K562 (cell line): ENCODE results near the gene COL13A1.

Experiments
- CHD1 ChIP-seq: fragments of 200-600 bp; sonication (generic); IDR thresholded peaks from one replicate; pipeline ENCODE4 v1.6.1; 2012; ENCODE audit warnings: mild to moderate bottlenecking, moderate library complexity, low read length, inconsistent platforms
- CTCF ChIP-seq, 3 experiments: IDR thresholded peaks in 2 of 3; conservative IDR thresholded peaks in 1 of 3; 2 replicates each; pipeline ENCODE4 v1.5.1; 2011 to 2012; ENCODE audit warnings: low read length in 3 of 3, mild to moderate bottlenecking in 3 of 3, control low read depth in 2 of 3, improper control_type of control experiment in 1 of 3, inconsistent platforms in 1 of 3, low read depth in 1 of 3, mixed read lengths in 1 of 3, moderate library complexity in 1 of 3; ENCODE audit not compliant: insufficient read depth in 2 of 3
- DEAF1 ChIP-seq: fragments of 450-650 bp; formaldehyde crosslinking; IDR thresholded peaks from 2 replicates; pipeline ENCODE4 v1.4.0; 2020; ENCODE audit warnings: mild to moderate bottlenecking, moderate library complexity
- FOXA1 ChIP-seq: fragments of 450-650 bp; IDR thresholded peaks from 2 replicates; pipeline ENCODE4 v1.6.1; 2016; ENCODE audit warnings: mild to moderate bottlenecking, borderline replicate concordance
- FOXP4 ChIP-seq: sonication (generic); formaldehyde crosslinking; IDR thresholded peaks from 2 replicates; pipeline ENCODE4 v1.8.0; 2022; ENCODE audit warnings: mild to moderate bottlenecking, missing genetic modification reagents, borderline replicate concordance
- JUNB ChIP-seq: fragments of 450-650 bp; formaldehyde crosslinking; conservative IDR thresholded peaks from 2 replicates; pipeline ENCODE4 v1.4.0; 2020; ENCODE audit warnings: mild to moderate bottlenecking
- KLF6 ChIP-seq: fragments of 250-450 bp; sonication (Bioruptor Pico); IDR thresholded peaks from 2 replicates; pipeline ENCODE4 v1.4.0; 2020; ENCODE audit warnings: mild to moderate bottlenecking, moderate library complexity, borderline replicate concordance
- POLR2A ChIP-seq: fragments of 450-650 bp; conservative IDR thresholded peaks from 2 replicates; pipeline ENCODE4 v1.6.1; 2016
- RCOR1 ChIP-seq, 2 experiments: IDR thresholded peaks; 2 replicates each; pipeline ENCODE4 v1.6.1; 2012; ENCODE audit warnings: low read depth in 2 of 2, low read length in 2 of 2, borderline replicate concordance in 1 of 2, improper control_type of control experiment in 1 of 2
- TCF7L2 ChIP-seq: fragments of 150-350 bp; IDR thresholded peaks from 2 replicates; pipeline ENCODE4 v1.6.1; 2016; ENCODE audit warnings: low read depth, mild to moderate bottlenecking, low read length, moderate library complexity
- ZNF24 ChIP-seq: fragments of 450-650 bp; IDR thresholded peaks from 2 replicates; pipeline ENCODE4 v1.6.1; 2016

DNA sequence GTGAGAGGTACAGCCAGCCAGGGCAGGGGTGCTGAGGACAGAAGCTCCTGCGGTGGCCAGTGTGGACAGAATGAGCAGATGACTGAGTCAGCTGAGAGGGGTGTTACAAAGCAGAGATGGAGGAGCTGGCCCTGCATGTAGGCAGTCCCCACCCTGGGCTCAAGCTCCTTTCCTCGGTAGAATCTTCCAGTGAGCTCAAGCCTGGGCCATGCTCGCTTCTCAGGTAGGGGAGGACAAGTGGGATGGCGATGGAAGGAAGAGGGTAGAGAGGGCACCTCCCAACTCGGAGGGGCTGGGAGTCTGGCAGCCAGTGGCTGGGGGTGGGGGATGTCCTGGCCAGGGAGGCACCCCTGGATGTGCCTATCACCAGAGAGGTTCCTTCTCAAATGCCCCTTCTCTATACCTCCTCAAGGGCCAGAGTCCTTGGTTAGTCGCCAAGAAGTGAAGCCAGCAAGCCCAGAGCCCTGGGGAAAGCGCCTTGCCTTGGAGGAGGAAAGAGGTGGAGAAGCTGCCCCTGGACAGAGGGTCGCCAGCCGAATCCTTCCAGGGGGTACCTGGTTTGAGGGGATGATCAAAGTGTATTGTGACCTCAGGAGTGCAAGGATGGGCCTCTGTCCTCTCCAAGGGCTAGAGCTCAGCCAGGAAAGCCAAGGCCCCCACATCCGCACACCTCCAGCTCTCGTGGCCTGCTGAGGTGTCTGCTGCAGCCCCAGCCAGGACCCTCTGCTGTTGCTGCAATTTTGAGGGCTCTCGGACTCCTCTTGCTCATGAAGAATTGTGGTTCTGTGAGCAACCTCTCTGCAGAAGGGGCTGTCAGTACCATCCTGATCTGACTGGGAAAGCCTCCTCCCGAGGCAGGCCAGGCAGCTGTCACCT, 162.4 kb downstream of the COL13A1 start:
- TF ChIP-seq JUNB, result no peak
- TF ChIP-seq DEAF1 (CRISPR knock-in tag), result no peak
- no peak for TF ChIP-seq FOXA1
- no peak for TF ChIP-seq CTCF (IDR thresholded peaks at IDR 0.05 in 2 of 3, conservative IDR thresholded peaks at IDR 0.05 in 1 of 3; ENCODE audit: insufficient read depth in 2 of 3, low read depth in 1 of 3, low read length in 3 of 3)
- no peak for TF ChIP-seq RCOR1 (IDR thresholded peaks at IDR 0.05; ENCODE audit: borderline replicate concordance in 1 of 2, low read depth in 2 of 2, low read length in 2 of 2)
- TF ChIP-seq TCF7L2, result no peak
- no peak for TF ChIP-seq ZNF24
- no peak for TF ChIP-seq FOXP4 (CRISPR knock-in tag)
- TF ChIP-seq POLR2A, result no peak
- TF ChIP-seq CHD1, result no peak
- TF ChIP-seq KLF6 (CRISPR knock-in tag), result no peak
